GM18526 (cell line): ENCODE measurements around the gene GRIK1.

ENCODE experiments used
- POLR2A ChIP-seq: IDR thresholded peaks from 3 replicates; pipeline ENCODE4 v1.6.1; 2011; ENCODE audit not compliant: insufficient read length; ENCODE audit errors: extremely low read depth

The GRIK1 gene

GRCh38 chr21:29701676-29702075, 238.1 kb downstream of the GRIK1 start:
- TF ChIP-seq POLR2A = no peak

GRCh38 chr21:29697555-29698193, 242.1 kb downstream of the GRIK1 start:
- no peak for TF ChIP-seq POLR2A

- TF ChIP-seq POLR2A = no peak
Measured at GRCh38 chr21:29696937-29697336, 242.9 kb downstream of the GRIK1 start.

GRCh38 chr21:29691616-29692491, 247.9 kb downstream of the GRIK1 start:
- TF ChIP-seq POLR2A = no peak

GRCh38 chr21:29689753-29690152, 250.0 kb downstream of the GRIK1 start:
- TF ChIP-seq POLR2A = no peak

- TF ChIP-seq POLR2A = no peak
Measured at GRCh38 chr21:29684106-29684505, 255.7 kb downstream of the GRIK1 start.

- no peak for TF ChIP-seq POLR2A
Measured at GRCh38 chr21:29682800-29683199, 257.0 kb downstream of the GRIK1 start.

GRCh38 chr21:29680273-29680672, 259.5 kb downstream of the GRIK1 start:
- no peak for TF ChIP-seq POLR2A

GRCh38 chr21:29678626-29679025, 261.2 kb downstream of the GRIK1 start:
- TF ChIP-seq POLR2A = no peak

GRCh38 chr21:29677326-29677725, 262.5 kb downstream of the GRIK1 start:
- TF ChIP-seq POLR2A = no peak

- TF ChIP-seq POLR2A = no peak
Measured at GRCh38 chr21:29676395-29676794, 263.4 kb downstream of the GRIK1 start.

GRCh38 chr21:29675451-29675850, 264.3 kb downstream of the GRIK1 start:
- TF ChIP-seq POLR2A = no peak

- no peak for TF ChIP-seq POLR2A
Measured at GRCh38 chr21:29674343-29674742, 265.5 kb downstream of the GRIK1 start.

- TF ChIP-seq POLR2A = no peak
Measured at GRCh38 chr21:29673096-29673610, 266.6 kb downstream of the GRIK1 start.

- TF ChIP-seq POLR2A = no peak
Measured at GRCh38 chr21:29671728-29672127, 268.1 kb downstream of the GRIK1 start.

- TF ChIP-seq POLR2A = no peak
Measured at GRCh38 chr21:29670228-29670627, 269.6 kb downstream of the GRIK1 start.
